Epidermal melanocyte (primary cell): ENCODE measurements around the gene MON1A.
A peak's percentile ranks its signal among the peaks of the same experiment; 100 is the strongest.
"Not testable (repeated sequence)": the region's sequence is repeated elsewhere in the genome, so short reads cannot be mapped to it uniquely, and the experiment has no call there.

Source experiments
- DNase-seq: peaks from one replicate; pipeline ENCODE4 v3.0.0; 2011; ENCODE audit warnings: low spot score; ENCODE audit not compliant: insufficient read length

MON1A gene

GRCh38 chr3:49924683-49925082 is 4.9 kb downstream of the MON1A start:
- DNase-seq, result no peak

DNA sequence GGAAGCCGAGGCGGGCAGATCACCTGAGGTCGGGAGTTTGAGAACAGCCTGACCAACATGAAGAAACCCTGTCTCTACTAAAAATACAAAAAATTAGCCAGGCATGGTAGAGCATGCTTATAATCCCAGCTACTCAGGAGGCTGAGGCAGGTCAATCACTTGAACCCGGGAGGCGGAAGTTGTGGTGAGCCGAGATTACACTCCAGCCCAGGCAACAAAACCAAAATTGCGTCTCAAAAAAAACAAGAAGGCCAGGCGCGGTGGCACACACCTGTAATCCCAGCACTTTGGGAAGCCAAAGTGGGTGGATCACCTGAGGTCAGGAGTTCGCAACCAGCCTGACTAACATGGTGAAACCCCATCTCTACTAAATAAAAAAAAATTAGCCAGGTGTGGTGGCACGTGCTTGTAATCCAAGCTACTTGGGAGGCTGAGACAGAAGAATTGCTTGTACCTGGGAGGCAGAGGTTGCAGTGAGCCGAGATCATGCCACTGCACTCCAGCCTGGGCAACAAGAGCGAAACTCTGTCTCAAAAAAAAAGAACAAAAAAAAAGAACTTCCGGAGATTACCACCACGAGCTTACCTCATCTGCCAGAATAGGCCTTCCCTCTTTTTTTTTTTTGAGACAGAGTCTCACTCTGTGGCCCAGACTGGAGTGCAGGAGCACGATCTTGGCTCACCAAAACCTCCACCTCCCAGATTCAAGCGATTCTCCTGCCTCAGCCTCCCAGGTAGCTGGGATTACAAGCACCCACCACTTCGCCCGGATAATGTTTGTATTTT is 11.6 kb downstream of the MON1A start:
- not testable (repeated sequence) for DNase-seq

DNA sequence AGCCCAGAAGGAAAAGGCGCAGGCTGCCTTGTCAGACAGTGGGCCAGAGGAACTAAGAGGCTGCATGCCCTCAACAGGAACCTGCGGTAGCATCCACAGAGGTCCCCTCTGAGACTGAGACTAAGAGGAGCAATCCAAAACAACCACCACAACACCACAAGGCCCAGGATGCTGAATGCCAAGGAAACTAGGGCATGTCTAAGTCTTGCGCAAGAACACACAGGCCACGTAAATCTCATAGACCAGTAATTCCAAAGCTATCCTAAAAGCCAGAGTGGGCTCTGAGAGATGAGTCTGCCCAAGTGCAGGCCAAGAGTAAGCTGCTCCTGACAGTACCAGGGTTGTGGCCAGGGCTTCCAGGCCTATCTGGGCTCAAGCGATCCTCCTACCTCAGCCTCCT is 12.9 kb downstream of the MON1A start:
- no peak for DNase-seq

- DNase-seq, result no peak
Observed at GRCh38 chr3:49914906-49915305, 14.7 kb downstream of the MON1A start.

- DNase-seq, result no peak
Observed at GRCh38 chr3:49912881-49913281, 16.7 kb downstream of the MON1A start.

- no peak for DNase-seq
Observed at GRCh38 chr3:49911611-49912010, 18.0 kb downstream of the MON1A start.

- no peak for DNase-seq
Observed at GRCh38 chr3:49911124-49911420, 18.5 kb downstream of the MON1A start.

DNA sequence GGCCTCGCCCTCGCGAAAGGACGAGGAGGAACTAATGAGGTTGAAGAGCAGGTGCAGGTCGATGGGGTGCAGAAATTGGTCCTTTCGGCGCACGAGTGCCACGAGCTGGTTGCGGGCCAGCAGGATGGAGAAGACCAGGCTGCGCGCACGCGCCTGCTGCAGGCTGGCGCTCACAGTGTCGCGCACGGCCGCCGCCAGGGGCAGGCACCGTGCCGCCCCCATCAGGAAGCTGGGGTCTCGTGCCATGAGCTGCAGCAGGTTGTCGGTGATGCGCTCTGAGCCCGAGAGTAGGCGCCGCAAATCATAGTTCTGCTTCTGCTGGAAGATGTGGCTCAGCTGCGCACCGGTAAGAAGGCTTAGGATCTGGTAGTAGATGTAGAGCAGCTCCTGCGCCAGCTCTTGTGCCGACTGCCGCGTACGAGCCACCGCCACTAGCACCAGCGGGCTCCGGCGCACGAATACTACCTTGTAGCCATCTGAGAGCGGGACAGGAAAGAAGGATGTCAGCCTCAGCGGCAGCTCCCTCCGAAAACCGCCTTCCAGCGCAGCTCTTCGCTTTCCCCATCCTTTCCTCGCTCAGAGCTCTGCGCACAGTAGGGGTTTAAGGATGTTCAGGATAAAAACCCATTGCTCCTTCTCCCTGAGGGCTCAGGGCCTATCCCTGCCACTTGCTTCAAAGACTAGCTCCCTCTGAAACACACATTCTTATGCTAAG is 19.0 kb downstream of the MON1A start:
- no peak for DNase-seq

DNA sequence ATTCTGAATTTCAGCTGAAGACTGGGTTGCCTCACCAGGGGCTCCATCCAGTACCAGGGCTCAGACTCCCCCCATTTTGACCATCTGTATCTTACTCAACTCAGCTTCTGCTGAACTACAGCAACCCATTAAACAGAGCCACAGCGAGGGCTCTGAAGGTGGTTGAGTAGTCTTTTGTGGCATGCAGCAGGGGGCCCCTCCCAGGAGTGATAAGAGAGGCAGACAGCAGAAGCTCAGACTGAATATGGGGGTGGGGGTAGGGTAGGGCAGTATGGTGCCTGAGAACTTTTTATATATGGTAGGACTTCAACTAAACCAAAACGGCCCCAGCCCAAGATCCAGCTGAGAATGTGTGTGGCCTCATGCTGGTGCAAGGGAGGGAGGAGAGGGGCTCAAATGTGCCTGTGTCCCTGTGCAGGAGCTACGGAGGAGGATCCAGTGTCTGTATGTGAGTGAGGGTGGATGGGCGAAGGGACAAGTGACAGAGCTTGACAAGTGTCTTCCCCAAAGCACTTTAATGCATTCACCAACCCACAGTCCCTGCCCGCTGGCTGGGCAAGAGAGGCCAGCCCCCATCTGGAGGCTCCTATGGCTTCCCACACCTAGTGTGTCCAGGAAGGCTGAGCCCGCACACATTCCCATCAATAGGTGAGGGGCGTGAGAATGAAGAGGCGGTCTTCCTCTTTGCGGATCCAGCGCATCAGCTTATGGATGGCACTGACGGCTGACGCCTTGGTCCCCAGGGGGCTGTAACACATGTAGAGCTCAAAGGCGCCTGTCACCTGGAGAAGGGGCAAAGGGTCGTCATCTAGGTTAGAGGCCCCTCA is 21.0 kb downstream of the MON1A start:
- DNase-seq, result no peak

DNA sequence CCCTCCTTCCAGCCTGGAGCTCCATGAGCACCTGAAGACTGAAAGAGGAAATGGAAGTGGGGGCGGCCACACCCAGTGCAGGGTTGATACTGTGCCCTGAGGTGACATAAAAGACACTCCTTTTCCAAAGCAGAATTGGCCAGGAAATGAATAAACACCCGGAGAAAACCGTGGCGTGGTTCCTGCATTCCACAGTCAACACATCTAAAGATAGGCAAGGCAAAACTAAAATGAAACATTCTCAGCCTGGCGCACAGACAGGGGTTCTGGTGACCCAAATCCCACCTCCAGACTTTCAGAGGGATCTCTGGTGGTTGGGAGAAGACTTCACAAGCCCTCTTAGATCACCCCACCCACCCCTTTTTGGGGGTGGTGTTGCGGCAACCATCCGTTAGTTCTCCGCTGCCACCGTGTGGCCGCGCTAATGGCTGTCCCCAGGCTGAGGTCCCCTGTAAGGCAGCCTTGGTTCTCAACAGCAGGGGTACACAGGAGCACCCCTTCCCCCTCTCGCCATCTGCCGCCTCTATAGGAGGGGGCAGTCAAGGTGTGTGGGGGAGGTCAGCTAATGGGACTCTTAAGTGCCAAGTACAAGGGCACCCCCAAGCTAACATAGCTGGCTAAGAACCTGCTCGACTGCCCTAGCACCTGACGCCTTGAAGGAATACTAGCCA is 23.4 kb downstream of the MON1A start:
- peak; percentile 84 for DNase-seq

DNA sequence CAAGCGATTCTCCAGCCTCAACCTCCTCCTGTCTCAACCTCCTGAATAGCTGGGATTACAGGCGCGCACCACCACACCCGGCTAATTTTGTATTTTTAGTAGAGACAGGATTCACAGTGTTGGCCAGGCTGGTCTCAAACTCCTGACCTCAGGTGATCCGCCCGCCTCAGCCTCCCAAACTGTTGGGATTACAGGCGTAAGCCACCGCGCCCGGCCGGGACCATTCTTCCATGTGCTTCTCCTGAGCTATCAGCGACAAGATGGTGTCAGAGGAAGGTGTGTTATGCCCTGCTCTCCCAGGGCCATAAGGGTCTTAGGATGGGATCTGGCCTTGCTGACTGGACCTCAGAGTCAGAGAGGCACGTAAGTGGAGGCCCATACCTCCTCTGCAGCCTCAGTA is 25.2 kb downstream of the MON1A start:
- DNase-seq, result not testable (repeated sequence)

- DNase-seq, result peak; percentile 63
Observed at GRCh38 chr3:49903451-49904424, 25.9 kb downstream of the MON1A start, which contains the start of gene MST1R. MST1R (minus strand) TSS chr3:49903873; CDS start chr3:49903609, 264 bp downstream.

GRCh38 chr3:49902511-49903345 is 26.9 kb downstream of the MON1A start:
- DNase-seq, result peak; percentile 10

- DNase-seq, result peak; percentile 12
Observed at GRCh38 chr3:49901366-49902339, 28.0 kb downstream of the MON1A start.

- DNase-seq, result peak; percentile 55
Observed at GRCh38 chr3:49900491-49901153, 29.0 kb downstream of the MON1A start.

- DNase-seq, result no peak
Observed at GRCh38 chr3:49899815-49900214, 29.8 kb downstream of the MON1A start.

DNA sequence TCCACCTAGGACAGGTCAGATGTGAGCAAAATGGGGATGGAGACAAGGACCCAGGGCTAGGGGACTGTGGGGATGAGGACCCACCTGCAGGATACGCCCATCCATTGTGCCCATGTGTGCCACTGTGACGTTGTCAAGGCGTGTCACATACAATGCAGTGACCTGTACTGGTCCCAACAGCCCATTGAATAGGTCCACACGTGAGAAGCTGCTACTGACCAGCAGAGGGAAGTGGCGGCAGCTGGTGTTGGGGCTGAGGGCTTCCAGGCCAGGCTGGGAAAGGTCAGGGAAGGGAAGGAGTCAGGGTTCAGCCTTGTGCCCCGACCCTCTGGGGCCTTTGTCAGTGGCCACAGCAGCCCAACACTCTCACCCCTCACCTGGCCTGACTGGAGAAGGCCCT is 30.6 kb downstream of the MON1A start:
- DNase-seq, result no peak

DNA sequence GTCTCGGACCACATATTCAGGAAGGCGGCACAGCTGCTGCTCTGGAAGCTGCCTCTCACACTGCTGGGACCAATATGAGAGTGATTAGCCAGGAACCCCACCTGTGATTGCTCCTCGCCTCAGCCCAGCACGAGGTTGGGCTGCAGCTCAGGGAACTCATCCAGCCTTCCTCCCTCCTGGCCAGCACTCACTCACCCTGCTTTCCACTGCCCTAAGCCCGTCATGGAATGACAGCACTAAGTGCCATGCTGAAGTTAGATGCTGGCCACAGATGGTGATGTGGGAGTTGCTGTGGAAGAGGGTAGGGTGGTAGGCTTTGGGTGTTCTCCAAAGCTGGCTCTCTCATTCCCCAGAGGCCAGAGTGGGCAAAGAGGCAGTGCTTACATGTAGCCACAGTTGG is 33.3 kb downstream of the MON1A start:
- DNase-seq, result no peak
